Measurements from ENCODE around the gene NAPG. TPM values are rescaled to one million over a fixed set of nuclear protein-coding genes. Genes with fewer than 3 reads are reported as not detected.

Gene NAPG
- total and polyA plus RNA-seq, 9 of the 15 experiments (the other 6 are each of a cell fraction or from before 2014, with no cell fraction given) = 31.6 to 63.3 (median 50.9) TPM

GRCh38 chr18:10543277-10543676 is 17.4 kb downstream of the NAPG start:
- no peaks in the 10 kb centered on the region for H3K27me3 ChIP-seq (ENCODE audit: control insufficient read depth in 2 of 2, insufficient read depth in 2 of 2, low read length in 2 of 2)
- no peak overlapping the region for H3K4me3 ChIP-seq
- no peaks in the 10 kb centered on the region for H4K20me1 ChIP-seq (replicated peaks; ENCODE audit: control insufficient read depth, insufficient read depth, low read length)
- no TSS peak for BruUV-seq (replicated peaks)
- ChIA-PET POLR2A (interaction anchor here (1.4 to 1.6 kb wide), 2 partner anchors 11 to 14 kb away, joined by 4 to 6 read pairs; no protein-coding TSS in a partner anchor), CTCF (ENCODE audit: low intra/inter-chr PET ratio) (no interaction called here)
- H3K4me2 ChIP-seq (ENCODE audit: insufficient read depth, low read length) = no peak overlapping the region
- H2AFZ ChIP-seq (ENCODE audit: low read depth, low read length) = no peak overlapping the region
- DNase-seq (ENCODE audit: extremely low read depth in 1 of 4, low spot score in 3 of 4) (no peak), FAIRE-seq (no peak), ATAC-seq (no peak)
- no peak overlapping the region for H3K9ac ChIP-seq (ENCODE audit: insufficient read depth in 1 of 2, low read depth in 2 of 2, low read length in 2 of 2)
- 0 out of 3 replicates have a peak, but pooled peaks cover 1% of the 10 kb centered on the region for H3K79me2 ChIP-seq (ENCODE audit: control insufficient read depth, insufficient read depth, low read length)
- TF ChIP-seq STAT5B (CRISPR knock-in tag; IDR thresholded peaks at IDR 0.05) (no peak), ATF6 (CRISPR knock-in tag; IDR thresholded peaks at IDR 0.05) (no peak), ZNF143 (CRISPR knock-in tag; IDR thresholded peaks at IDR 0.05) (no peak), CCAR2 (IDR thresholded peaks at IDR 0.05; ENCODE audit: low read depth, low read length) (no peak), ATF3 (IDR thresholded peaks at IDR 0.05) (no peak), ATF3 (CRISPR knock-in tag; conservative IDR thresholded peaks at IDR 0.05) (no peak), NCOA4 (IDR thresholded peaks at IDR 0.05; ENCODE audit: partially characterized antibody) (no peak), SIX5 (IDR thresholded peaks at IDR 0.05; ENCODE audit: borderline replicate concordance in 1 of 2, insufficient read depth in 1 of 2, low read depth in 1 of 2, low read length in 2 of 2) (no peak), RNF219 (CRISPR knock-in tag; IDR thresholded peaks at IDR 0.05) (no peak), NFIC (IDR thresholded peaks at IDR 0.05) (no peak), ZNF140 (CRISPR knock-in tag; IDR thresholded peaks at IDR 0.05) (no peak), HLTF (IDR thresholded peaks at IDR 0.05) (no peak), CREBBP (IDR thresholded peaks at IDR 0.05; ENCODE audit: low read depth, low read length) (no peak)
- intact Hi-C loops (cut with micrococcal nuclease) = no loop called here
- no peak overlapping the region for H3K27ac ChIP-seq (ENCODE audit: extremely low read depth, low read depth, low read length)
- peaks cover 95% of the 10 kb centered on the region for H3K36me3 ChIP-seq (ENCODE audit: control insufficient read depth, insufficient read depth, low read length)
- H3K9me3 ChIP-seq (replicated peaks; ENCODE audit: control insufficient read depth, insufficient read depth, low read depth, low read length) = no peaks in the 10 kb centered on the region
- H3K9me1 ChIP-seq (ENCODE audit: control insufficient read depth, insufficient read depth, low read length) = no peaks in the 10 kb centered on the region
- in situ Hi-C loops (cut with MboI) = no loop called here
- H3K4me1 ChIP-seq (replicated peaks in 1 of 2; ENCODE audit: control insufficient read depth in 2 of 2, insufficient read depth in 2 of 2, low read length in 2 of 2) = no peaks in the 10 kb centered on the region
